ENCODE data around the gene EFCAB6. TPM values are rescaled to one million over a fixed set of nuclear protein-coding genes. Genes with fewer than 3 reads are reported as not detected.

Gene EFCAB6
- total and polyA plus RNA-seq, 8 donors = 0.29 to 10.5 (median 3.5) TPM

- Histone ChIP-seq H3K4me1 (no peaks in the 10 kb centered on the region), H3K36me3 (peaks cover 0 to 14% (median 3%) of the 10 kb centered on the region in 4 donors), H3K27me3 (no peaks in the 10 kb centered on the region), H3K27ac (no peak overlapping the region), H3K9me3 (peaks cover 0 to 25% (median 16%) of the 10 kb centered on the region in 4 donors), H3K4me3 (no peak overlapping the region)
- TF ChIP-seq EP300 (IDR thresholded peaks at IDR 0.05) = no peak
- no peak for TF ChIP-seq CTCF (IDR thresholded peaks at IDR 0.05)
- intact Hi-C loops (cut with DNase I; ENCODE audit: low total_unique reads) = no loop called here
- 69 to 77% (median 72%) methylated on average over 2 of the region's 2 CpGs for WGBS, 5 donors
- DNase-seq = no peak
Observed at GRCh38 chr22:43583501-43583900, 228.6 kb downstream of the EFCAB6 start.

- Histone ChIP-seq H3K4me1 (no peaks in the 10 kb centered on the region), H3K9me3 (peaks cover 0 to 21% (median 16%) of the 10 kb centered on the region in 4 donors), H3K36me3 (peaks cover 0 to 7% (median 2%) of the 10 kb centered on the region in 4 donors), H3K4me3 (no peak overlapping the region), H3K27ac (no peak overlapping the region), H3K27me3 (no peaks in the 10 kb centered on the region)
- no peak for DNase-seq
- no peak for TF ChIP-seq POLR2AphosphoS5 (IDR thresholded peaks at IDR 0.05)
- no peak for TF ChIP-seq POLR2A (IDR thresholded peaks at IDR 0.05)
- no peak for TF ChIP-seq EP300 (IDR thresholded peaks at IDR 0.05)
- TF ChIP-seq CTCF (IDR thresholded peaks at IDR 0.05) = no peak
- 79 to 100% (median 88%) methylated on average over 1 of the region's 1 CpG for WGBS, 5 donors
- intact Hi-C loops (cut with DNase I; ENCODE audit: low total_unique reads) = no loop called here
Observed at GRCh38 chr22:43582394-43582793, 229.7 kb downstream of the EFCAB6 start.

DNA sequence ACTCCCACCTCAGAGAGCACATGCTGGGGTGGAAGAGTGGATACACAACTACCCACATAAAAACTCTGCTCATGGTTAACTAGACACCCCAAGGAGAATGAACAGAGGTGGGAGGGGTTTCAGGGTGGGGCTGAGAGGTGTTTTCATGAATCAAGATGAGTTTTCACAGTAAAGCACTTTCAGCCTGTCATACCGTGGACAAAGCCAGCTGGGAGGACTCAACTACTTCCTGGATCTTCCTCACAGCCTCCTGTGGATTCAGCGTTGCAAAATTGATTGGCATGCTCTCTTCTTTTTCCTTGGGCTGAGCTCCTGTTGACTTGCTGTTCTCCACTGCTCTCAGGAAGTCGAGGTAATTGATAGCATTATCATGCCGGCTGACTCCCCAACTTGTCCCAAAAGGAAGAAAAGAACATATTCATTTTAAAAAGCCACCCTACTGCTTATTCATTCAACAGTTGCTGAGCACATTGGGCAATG, 231.8 kb downstream of the EFCAB6 start:
- peaks cover 0 to 21% (median 15%) of the 10 kb centered on the region in 4 donors for H3K9me3 ChIP-seq
- no peaks in the 10 kb centered on the region for H3K27me3 ChIP-seq
- no peaks in the 10 kb centered on the region for H3K4me1 ChIP-seq
- TF ChIP-seq EP300 (IDR thresholded peaks at IDR 0.05) (no peak), POLR2AphosphoS5 (IDR thresholded peaks at IDR 0.05) (no peak), POLR2A (IDR thresholded peaks at IDR 0.05) (no peak)
- peaks cover 0 to 4% (median 0%) of the 10 kb centered on the region in 4 donors for H3K36me3 ChIP-seq
- no peak overlapping the region for H3K27ac ChIP-seq
- H3K4me3 ChIP-seq = no peak overlapping the region
- intact Hi-C loops (cut with DNase I; ENCODE audit: low total_unique reads) = no loop called here
- WGBS, 5 donors = 42 to 59% (median 55%) methylated on average over 4 of the region's 4 CpGs
- no peak for DNase-seq

- WGBS, 5 donors = 78 to 88% (median 84%) methylated on average over 5 of the region's 5 CpGs
Observed at GRCh38 chr22:43574738-43575137, 237.4 kb downstream of the EFCAB6 start.

More at GRCh38 chr22:43574738-43575137, 237.4 kb downstream of the EFCAB6 start:
- no peak for DNase-seq
- H3K4me1 ChIP-seq = no peaks in the 10 kb centered on the region
- no peaks in the 10 kb centered on the region for H3K9me3 ChIP-seq
- no peaks in the 10 kb centered on the region for H3K36me3 ChIP-seq
- intact Hi-C loops (cut with DNase I; ENCODE audit: low total_unique reads) = no loop called here
- no peaks in the 10 kb centered on the region for H3K27me3 ChIP-seq
- no peak overlapping the region for H3K27ac ChIP-seq
- TF ChIP-seq CTCF (IDR thresholded peaks at IDR 0.05) (no peak), POLR2A (IDR thresholded peaks at IDR 0.05) (no peak), POLR2AphosphoS5 (IDR thresholded peaks at IDR 0.05) (no peak), EP300 (IDR thresholded peaks at IDR 0.05) (no peak)
- H3K4me3 ChIP-seq = no peak overlapping the region
